ENCODE measurements around the gene PLB1.
A peak's percentile ranks its signal among the peaks of the same experiment; 100 is the strongest.

PLB1 gene

GRCh38 chr2:28601616-28602015 lies 105.8 kb downstream of the PLB1 start:
- TF ChIP-seq, protein P1, sequence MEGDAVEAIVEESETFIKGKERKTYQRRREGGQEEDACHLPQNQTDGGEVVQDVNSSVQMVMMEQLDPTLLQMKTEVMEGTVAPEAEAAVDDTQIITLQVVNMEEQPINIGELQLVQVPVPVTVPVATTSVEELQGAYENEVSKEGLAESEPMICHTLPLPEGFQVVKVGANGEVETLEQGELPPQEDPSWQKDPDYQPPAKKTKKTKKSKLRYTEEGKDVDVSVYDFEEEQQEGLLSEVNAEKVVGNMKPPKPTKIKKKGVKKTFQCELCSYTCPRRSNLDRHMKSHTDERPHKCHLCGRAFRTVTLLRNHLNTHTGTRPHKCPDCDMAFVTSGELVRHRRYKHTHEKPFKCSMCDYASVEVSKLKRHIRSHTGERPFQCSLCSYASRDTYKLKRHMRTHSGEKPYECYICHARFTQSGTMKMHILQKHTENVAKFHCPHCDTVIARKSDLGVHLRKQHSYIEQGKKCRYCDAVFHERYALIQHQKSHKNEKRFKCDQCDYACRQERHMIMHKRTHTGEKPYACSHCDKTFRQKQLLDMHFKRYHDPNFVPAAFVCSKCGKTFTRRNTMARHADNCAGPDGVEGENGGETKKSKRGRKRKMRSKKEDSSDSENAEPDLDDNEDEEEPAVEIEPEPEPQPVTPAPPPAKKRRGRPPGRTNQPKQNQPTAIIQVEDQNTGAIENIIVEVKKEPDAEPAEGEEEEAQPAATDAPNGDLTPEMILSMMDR (IDR thresholded peaks at IDR 0.05; ENCODE audit: low read depth, low read length), result no peak
- no peak for DNase-seq (ENCODE audit: low read depth, low spot score)
- in situ Hi-C loops (cut with HindIII; ENCODE audit: low sequenced_read_pairs), result no loop called here
- no peak overlapping the region for H3K4me3 ChIP-seq (ENCODE audit: low read depth, low read length)

- DNase-seq (ENCODE audit: low read depth, low spot score), result no peak
- no peak overlapping the region for H3K4me3 ChIP-seq (ENCODE audit: low read depth, low read length)
- TF ChIP-seq, protein P1 (IDR thresholded peaks at IDR 0.05; ENCODE audit: low read depth, low read length), result no peak
- in situ Hi-C loops (cut with HindIII; ENCODE audit: low sequenced_read_pairs), result no loop called here
Observed at GRCh38 chr2:28602136-28602660, 106.3 kb downstream of the PLB1 start.

- no peak for DNase-seq (ENCODE audit: low read depth, low spot score)
- in situ Hi-C loops (cut with HindIII; ENCODE audit: low sequenced_read_pairs), result no loop called here
- TF ChIP-seq, protein P1 (IDR thresholded peaks at IDR 0.05; ENCODE audit: low read depth, low read length), result no peak
- H3K4me3 ChIP-seq (ENCODE audit: low read depth, low read length), result no peak overlapping the region
Observed at GRCh38 chr2:28602751-28603639, 107.1 kb downstream of the PLB1 start.

DNA sequence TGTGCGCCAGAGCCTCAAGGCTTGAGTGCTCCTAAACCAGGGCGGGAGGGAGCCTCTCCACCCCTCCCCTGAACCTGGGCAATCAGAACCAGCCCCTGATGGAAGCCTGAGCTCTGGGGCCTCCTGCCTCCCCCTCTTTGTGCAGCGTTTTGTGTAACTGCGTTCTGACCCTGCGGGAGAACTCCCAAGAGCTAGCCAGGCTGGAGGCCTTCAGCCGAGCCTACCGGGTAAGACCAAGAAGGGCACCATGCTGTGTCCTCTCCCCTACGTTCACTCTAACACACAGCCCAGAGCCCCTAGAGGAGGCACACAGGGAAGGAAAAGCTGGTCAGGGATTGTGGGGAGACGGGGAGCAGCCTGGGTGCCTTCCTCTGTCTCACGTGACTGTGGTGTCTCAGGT lies 108.0 kb downstream of the PLB1 start:
- TF ChIP-seq, protein P1 (IDR thresholded peaks at IDR 0.05; ENCODE audit: low read depth, low read length), result no peak
- no peak overlapping the region for H3K4me3 ChIP-seq (ENCODE audit: low read depth, low read length)
- DNase-seq (ENCODE audit: low read depth, low spot score), result no peak
- in situ Hi-C loops (cut with HindIII; ENCODE audit: low sequenced_read_pairs), result no loop called here

- no peak for DNase-seq (ENCODE audit: low read depth, low spot score)
- in situ Hi-C loops (cut with HindIII; ENCODE audit: low sequenced_read_pairs), result no loop called here
- no peak overlapping the region for H3K4me3 ChIP-seq (ENCODE audit: low read depth, low read length)
- TF ChIP-seq, protein P1 (IDR thresholded peaks at IDR 0.05; ENCODE audit: low read depth, low read length), result no peak
Observed at GRCh38 chr2:28604284-28604843, 108.5 kb downstream of the PLB1 start.

DNA sequence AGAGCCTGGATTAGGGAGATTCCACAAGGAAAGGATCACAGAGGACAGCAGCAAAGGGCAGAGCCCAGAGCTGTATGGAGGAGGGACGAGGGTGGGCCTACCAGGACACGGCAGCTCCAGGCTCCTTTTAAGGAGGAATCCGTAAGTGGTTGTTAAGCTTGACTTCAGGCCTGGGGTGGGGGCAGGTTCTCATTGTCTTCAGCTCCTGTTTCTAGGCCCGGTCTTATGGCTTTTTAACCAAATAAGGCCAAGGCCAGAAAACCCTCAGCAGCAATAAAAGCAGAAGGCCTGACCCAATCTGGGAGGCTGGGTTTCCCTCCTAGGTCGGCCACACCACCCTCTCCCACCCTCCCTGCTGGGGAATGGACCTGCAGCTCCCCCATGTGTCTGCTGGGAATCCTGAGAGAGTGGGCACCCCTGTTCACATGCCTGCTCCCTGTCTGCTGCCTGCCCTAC lies 111.2 kb downstream of the PLB1 start:
- in situ Hi-C loops (cut with HindIII; ENCODE audit: low sequenced_read_pairs), result no loop called here
- H3K4me3 ChIP-seq (ENCODE audit: low read depth, low read length), result no peak overlapping the region
- DNase-seq (ENCODE audit: low read depth, low spot score), result peak; percentile 54
- TF ChIP-seq, protein P1 (IDR thresholded peaks at IDR 0.05; ENCODE audit: low read depth, low read length), result peak; percentile 34
